A549 treated with DMSO at 1 μM for 4 hours (cell line): Measurements from ENCODE around the gene MAN1C1. TPM values are rescaled to one million over a fixed set of nuclear protein-coding genes. Genes with fewer than 3 reads are reported as not detected.

Experiments used
- total RNA-seq: library from RNA; stranded (reverse); fragments of 200-300 nt; extraction: Qiagen RNA extraction; gene quantifications from 5 replicates; pipeline ENCODE4 v1.2.3, GENCODE V29; 2022; ENCODE audit warnings: low read depth

Gene MAN1C1
- 0.21 to 0.30 TPM (median 0.24 TPM) in 5 replicates for total RNA-seq

DNA sequence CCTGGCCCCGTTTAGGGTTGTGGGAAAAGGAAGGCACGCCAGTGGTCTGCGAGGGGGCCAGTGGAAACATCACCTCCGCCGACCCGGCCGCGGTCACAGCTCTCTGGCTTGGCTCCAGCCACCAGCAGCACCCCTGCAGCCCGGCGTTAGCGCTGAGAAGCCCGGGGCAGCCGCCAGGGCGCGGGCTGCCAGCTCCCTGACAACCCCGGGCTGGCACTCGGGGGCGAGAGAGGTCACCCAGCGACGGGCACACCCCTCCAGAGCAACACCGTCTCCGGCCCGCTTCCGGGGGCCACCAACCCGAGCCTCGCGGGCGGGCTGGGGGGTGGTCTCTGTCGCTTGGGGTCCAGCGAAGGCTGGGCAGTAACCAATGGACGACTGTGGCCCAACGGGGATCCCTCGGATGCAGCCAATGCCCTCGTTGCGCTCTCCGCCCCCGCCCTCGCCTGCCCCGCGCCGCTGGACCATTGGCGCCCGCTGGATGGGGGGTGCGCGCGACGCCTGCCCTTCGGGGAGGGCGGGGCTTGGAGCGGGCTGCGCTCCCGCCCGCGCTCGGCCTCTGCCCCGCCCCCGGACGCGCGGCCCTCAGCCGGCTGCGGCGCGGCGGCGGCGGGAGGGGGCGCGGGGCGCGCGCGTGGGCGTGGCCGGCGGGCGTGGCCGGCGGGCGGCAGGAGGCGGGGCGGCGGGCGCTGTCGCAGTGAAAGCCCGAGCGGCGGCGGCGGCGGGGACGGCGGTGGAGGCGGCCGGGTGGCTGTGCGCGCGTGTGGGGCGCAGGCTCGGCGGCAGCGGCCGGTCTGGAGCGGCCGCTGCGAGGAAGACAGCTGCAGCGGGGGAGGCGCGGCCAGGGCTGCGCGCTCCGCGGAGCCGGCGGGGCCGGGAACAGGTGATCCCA lies at the start of gene MAN1C1:
MAN1C1 (plus strand) TSS at position 697 of the 892 bp plus-strand sequence. CDS start 1,007 bp downstream, outside the sequence.

DNA sequence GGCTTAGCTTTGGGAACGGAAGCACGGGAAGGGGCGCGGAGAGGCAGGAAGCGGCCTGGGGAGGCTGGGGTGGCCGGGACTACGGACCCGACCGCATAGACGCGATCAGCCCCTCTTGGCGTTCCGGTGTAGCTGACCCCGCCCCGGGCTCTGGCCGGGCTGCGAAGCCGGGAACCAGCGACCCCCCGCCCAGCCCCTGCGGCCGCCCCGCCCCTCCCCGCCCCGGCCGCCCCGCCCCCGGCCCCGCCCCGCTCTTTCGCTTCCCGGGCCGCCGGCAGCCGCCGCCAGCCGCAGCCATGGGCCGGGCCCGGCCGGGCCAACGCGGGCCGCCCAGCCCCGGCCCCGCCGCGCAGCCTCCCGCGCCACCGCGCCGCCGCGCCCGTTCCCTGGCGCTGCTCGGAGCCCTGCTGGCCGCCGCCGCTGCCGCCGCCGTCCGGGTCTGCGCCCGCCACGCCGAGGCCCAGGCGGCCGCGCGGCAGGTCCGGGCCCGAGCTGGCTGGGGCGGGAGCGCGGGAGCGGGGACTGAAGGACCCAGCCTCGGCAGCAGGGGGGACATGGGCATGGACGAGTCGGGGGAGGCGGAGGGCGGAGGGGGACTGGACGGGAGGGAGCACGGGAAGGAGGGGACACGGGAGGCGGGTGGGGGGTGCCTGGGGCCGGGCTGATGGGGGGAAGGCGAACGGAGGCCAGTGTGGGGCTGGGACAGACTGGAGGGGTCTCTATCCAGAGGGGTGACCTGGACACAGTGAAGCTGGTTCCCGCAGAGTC lies 183.5 kb downstream of the MAN1C1 start, which contains the start of gene SELENON:
SELENON (plus strand) TSS at position 259 of the 768 bp plus-strand sequence; CDS start at position 297, 38 bp downstream.

DNA sequence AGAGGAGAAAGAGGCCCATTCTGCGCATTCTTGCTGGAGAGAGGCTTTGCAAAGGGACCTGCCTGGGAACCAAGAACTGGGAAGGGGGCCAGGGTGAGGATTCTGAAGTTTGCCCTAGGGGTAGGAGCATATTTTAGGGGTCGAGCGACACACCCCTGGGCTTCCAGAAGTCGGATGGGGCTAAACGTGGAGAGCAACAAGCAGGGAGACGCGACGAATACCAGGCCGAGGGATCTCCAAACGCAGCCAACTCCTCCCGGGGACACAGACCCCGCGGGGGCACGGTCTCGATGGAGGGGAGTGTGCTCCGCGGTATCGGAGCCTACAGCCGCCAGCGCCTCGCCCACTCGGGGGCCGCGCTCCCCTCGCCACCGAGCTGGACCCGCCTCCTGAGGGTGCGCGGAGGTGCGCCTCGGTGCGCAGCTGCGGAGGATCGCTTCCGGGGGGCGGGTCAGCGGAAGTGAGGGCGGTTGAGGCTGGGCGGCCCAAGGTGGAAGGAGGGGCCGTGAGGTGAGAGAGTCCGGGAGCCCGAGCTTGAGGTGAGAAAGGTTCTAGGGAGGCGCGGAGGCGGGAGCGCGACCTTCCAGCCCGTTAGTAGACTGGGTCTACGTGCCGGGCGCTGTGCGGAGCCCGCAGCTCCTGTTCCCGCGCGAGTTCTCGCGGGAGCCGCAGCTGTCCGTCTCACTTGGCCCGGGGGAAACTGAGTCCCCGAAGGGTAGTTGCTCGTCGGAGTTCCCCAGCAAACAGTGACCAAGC lies 203.1 kb downstream of the MAN1C1 start, which contains the start of gene MTFR1L:
MTFR1L (plus strand) TSS at position 464 of the 756 bp plus-strand sequence. CDS start 3,151 bp downstream, outside the sequence.

Other genes starting within 250 kb of the MAN1C1 start
- gene RHCE, start 196.0 kb upstream of the MAN1C1 start, total RNA-seq = 0.09 to 0.19 TPM (median 0.13 TPM) in 3 of 5 replicates, not detected in the others
- 8.6 to 11.1 TPM (median 10.3 TPM) in 5 replicates for gene MACO1, start 185.9 kb upstream of the MAN1C1 start, total RNA-seq
- 6.9 to 12.8 TPM (median 9.6 TPM) in 5 replicates for gene LDLRAP1, start 73.2 kb upstream of the MAN1C1 start, total RNA-seq
- gene SELENON, start 183.4 kb downstream of the MAN1C1 start, total RNA-seq = 59.5 to 69.1 TPM (median 59.8 TPM) in 5 replicates
- 22.1 to 25.6 TPM (median 23.5 TPM) in 5 replicates for gene MTFR1L, start 203.2 kb downstream of the MAN1C1 start, total RNA-seq
- 6.0 to 8.5 TPM (median 6.3 TPM) in 5 replicates for gene AUNIP, start 242.7 kb downstream of the MAN1C1 start, total RNA-seq